HG03175 (cell line): Measurements from ENCODE around the gene ECT2L.

ENCODE experiments used
- ATAC-seq: cut with Tn5 transposase; IDR thresholded peaks from one replicate; pipeline ENCODE4 v1.9.1; 2021; ENCODE audit warnings: mild to moderate bottlenecking, moderate library complexity; ENCODE audit not compliant: unreplicated experiment

Gene ECT2L, protein sequence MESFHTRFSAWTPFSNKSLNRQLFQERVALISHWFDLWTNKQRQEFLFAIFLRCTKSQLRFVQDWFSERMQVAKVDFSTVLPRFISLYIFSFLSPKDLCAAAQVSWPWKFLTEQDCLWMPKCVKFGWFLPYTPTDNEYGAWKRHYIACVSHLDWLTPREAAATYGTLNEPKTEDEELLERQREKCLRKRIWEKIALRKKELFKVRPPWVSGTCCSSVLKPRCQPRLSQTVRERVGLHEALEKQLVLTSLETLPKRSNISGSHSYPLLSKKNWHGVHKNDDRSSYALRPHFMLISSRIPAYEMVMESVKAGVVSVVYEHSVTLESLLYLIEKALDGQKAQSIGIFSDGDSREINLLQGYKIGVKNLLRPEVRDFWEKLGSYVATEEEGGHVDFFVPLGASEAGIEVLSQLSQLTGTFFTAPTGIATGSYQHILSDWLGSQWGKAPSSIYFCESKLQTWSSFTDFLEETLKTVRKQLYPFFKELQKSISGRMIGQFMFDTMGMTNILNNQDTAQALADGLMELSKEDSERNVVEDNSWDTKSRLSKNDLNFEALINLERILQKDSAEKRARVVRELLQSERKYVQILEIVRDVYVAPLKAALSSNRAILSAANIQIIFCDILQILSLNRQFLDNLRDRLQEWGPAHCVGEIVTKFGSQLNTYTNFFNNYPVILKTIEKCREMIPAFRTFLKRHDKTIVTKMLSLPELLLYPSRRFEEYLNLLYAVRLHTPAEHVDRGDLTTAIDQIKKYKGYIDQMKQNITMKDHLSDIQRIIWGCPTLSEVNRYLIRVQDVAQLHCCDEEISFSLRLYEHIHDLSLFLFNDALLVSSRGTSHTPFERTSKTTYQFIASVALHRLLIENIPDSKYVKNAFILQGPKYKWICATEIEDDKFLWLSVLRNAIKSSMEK

DNA sequence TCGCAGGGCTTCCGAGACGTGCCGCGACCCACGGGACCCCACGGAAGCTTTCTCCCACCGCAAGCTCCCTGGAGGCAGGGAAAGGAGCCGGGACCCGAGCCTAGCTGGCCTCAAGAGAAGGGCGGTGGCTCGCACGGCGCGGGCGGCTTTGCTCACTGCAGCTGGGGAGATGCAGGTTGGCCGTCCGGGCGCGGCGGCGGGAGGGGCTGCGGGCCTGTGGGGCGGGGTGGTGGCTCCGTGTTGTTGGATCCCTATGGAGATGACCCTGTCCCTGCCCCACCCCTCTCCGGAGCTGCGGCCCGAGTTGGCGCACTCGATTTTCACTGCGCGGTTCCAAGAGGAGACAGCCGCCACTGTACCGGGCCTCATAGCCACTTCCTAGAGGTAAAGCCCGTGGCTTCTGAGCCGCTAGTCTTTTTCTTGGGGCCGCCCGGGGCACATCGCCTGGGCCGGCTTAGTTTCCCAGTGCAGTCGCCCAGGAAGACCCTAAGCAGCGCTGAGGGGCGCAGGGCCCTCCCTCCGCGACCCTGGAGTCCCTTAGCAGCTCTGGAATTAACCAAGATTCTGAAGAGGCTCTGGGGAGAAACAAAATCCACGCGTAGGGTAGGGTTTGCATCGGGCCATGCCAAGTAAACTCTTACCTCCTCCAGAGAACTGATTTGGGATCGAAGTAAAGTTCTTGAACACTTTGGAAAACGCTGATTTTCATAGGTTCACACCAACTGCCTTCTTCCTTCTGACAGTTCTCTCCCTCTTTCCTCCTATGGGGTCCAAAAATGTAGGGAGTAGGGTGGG, at the start of gene ECT2L:
TSS of gene ECT2L (plus strand) at position 279 of the 795 bp plus-strand sequence. CDS start 17,188 bp downstream, outside the sequence.
- no peak for ATAC-seq

- no peak for ATAC-seq
These were observed 43.9 kb upstream of the ECT2L start for GRCh38 chr6:138752017-138752416.

DNA sequence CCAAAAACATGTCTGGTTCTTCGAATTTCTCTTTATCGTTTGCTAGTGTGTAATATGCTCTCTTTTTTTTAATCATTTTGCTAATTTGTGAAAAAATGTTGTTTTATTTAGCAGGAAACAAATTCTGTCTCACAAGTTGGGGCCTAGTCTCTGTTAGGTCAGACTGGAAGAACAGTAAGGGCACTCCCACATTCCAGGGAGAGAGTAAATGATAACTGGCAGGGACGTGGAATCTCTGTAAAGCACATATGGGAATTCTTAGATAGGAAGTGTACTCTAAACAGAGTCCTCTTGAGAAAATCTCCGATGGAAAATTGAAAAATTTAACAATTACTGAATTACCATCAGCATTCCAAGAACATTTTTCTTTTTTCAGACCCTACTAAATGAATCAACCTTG, 38.8 kb upstream of the ECT2L start:
- ATAC-seq = no peak

GRCh38 chr6:138765896-138766655, 29.8 kb upstream of the ECT2L start:
- no peak for ATAC-seq

DNA sequence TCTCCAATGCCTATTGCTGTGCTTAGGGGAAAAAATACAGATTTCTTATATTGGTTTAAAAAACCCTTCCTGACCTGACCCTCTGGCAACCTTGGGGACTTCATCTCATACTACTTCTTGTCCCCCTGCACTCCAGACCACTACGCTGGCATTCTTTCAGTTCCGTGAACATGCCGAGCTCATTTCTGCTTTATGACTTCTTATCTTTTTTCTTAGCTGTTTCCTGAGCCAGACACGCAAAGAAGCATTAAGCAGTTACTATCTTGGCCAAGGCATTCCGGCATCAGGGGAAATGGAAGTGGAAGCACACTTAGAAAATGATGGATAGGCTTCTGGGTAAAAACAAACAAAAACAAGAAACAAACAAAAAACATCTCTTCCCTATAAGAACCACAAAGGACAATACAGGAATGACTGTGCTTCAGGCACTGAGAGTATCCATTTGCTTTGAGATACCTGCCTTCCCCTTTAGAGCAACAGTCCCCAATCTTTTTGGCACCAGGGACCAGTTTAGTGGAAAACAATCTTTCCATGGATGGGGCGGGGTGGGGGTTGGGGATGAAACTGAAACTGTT, 26.7 kb upstream of the ECT2L start:
- ATAC-seq = no peak

GRCh38 chr6:138772596-138773176, 23.2 kb upstream of the ECT2L start:
- no peak for ATAC-seq

DNA sequence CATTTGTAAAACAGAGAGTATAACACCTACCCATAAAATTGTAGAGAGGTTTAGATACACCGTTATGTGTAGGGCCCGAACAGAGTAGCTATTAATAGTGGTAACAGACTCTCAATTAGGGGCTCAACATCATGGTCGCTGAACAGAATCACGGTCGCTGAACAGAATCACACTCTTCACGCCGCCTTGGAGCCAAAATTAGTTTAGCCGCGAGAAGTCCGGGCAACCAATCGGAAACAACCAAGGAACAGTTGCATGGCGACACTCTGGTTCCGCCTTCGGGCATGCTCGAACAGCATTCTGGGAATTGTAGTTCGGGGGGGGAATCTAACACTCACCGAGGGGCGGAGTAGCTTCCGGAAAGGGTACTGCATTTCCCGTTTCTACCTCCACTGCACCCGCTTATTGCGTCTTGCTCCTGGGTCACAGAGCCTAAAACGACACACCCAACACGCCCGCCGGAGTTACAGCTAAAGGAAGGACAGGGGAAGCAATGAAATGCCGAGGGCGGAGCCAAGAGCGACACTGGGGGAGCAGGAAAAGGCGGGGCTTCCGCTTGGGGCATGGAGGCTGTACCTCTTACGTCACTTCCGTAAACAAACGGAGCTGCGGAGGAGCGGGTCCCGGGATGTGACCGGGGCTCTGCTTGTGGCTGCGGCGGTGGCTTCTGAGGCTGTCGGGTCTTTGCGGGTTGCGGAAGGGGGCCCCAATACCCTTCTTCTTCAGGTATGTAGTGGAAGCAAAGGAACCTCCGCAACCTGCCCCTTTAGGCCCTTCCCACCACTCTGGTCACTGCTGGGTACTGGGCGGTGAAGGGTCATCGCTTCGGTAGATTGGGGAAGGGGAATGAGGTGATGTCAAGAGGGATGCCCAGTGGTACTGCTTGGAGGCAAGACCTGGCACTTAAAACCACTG, 22.5 kb upstream of the ECT2L start, which contains the start of gene CCDC28A:
TSS of gene CCDC28A (plus strand) at position 593 of the 915 bp plus-strand sequence. CDS start 2,352 bp downstream, outside the sequence.
- ATAC-seq = peak; percentile 95

- no peak for ATAC-seq
These were observed 21.5 kb upstream of the ECT2L start for GRCh38 chr6:138774370-138774769.

DNA sequence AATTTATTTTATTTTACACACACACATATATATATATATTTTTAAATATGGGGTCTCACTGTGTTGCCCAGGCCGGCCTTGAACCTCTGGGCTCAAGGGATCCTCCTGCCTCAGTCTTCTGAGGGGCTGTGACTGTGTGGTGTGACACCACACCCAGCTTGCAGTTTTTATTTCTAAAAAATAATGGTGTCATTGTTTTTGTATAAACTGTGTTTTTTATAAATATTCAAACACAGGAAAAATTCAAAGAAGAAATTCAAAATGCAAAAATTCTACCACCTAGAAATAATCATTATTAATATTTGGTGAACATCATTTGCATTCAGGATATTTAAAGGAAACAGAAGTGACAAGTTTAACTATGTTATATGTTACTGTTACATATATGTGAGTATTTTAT, 19.2 kb upstream of the ECT2L start:
- ATAC-seq = no peak

- ATAC-seq = no peak
These were observed 17.6 kb upstream of the ECT2L start for GRCh38 chr6:138778331-138778730.

- no peak for ATAC-seq
These were observed 13.6 kb upstream of the ECT2L start for GRCh38 chr6:138782243-138782642.

DNA sequence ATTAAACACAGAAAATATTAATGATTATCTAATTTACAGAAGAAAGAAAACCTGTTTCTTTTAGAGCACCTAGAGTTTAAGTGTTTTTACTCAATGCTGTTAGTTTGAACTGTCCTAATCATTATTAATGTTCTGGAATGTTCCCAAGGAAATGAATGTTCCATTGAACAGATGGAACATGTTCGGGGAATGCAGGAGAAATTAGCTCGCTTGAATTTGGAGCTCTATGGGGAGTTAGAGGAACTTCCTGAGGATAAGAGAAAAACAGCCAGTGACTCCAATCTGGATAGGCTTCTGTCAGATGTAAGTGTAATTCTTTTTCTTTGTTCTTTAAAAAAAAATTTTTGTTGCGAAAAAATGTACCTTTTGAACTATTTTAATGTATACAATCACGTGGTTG, 10.8 kb upstream of the ECT2L start:
- no peak for ATAC-seq

DNA sequence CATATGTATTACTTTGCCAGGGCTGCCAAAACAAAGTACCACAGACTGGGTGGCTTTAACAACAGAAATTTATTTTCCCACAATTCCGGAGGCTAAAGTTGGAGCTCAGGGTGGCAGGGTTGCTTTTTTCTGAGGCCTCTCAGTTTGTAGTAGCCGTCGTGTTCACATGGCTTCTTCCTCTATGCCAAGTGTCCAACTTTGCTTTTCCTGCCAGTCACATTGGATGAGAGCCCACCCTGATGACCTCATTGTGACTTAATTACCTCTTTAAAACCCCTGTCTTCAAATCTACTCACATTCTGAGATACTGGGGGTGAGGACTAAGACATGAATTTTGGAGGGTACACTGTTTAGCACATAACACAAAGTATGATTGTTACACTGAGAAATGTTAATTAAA, 9.9 kb upstream of the ECT2L start:
- no peak for ATAC-seq

DNA sequence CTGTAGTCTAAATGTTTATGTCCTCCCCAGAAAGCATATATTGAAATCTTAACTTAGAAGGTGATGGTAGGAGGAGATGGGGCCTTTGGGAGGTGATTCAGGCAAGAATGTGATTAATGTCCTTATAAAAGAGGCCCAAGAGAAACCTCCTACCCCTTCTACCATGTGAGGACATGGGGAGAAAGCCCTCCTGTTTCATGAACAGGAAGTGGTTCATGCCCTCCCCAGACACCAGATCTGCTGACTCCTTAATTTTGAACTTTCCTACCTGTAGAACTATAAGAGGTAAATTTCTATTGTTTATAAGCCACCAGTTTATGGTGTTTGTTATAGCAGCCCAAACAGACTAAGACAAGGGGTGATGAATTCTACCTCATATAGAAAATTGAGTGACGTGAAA, 8.7 kb upstream of the ECT2L start:
- no peak for ATAC-seq

DNA sequence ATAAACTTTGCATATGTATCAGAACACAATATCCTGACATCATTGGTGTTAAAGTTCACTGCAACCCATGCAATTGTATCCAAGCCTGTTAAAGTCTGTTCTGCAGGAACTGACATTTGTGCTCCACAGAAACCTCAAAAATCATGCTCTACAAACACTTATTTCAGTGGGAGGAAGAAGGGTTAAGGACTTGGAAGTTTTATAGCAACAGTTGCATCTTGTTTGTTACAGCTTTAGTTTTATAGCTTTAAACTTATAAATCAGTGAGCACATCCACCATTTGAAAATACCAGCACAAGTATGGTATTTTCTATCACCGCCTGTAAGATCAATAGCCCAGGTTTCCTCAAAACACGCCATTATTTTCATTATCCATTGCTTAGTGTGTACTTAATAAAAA, 884 bp downstream of the ECT2L start:
- ATAC-seq = no peak

- no peak for ATAC-seq
These were observed 2.0 kb downstream of the ECT2L start for GRCh38 chr6:138797806-138798446.

DNA sequence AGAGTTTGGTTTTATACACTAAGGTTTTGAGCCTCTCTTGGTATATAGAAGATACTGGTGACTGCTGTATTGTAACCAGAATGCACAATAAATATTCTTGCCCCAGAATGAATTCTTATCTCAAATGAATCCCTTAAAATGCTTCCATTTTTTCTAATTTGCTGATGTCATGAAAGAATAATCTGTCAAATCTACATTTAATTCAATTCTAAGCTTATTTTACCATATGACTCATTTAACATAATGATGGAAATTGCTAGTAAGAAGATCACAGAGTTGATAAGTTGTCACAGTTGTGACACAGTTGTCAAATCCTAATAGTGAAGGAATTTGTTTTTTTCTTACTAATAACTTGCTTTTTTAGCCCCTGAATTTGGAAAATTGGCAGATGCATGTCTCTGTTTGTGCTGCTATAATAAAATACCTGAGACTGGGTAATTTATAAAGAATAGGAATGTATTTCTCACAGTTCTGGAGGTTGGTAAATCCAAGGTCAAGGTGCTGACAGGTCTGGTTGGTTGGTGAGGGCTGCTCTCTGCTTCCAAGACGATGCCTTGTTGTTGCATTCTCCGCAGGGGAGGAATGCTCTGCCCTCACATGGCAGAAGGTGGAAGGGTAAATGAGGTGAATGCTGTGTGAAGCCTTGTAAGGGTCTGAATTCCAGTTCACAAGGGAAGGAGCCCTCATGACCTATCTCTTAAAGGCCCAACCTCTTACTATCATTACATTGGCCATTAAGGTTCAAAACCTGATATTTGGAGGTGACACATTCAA, 4.7 kb downstream of the ECT2L start:
- no peak for ATAC-seq
